Neuronal stem cell (in vitro differentiated cells): ENCODE results near the gene PRKN.

Experiments used
- DNase-seq: peaks from one replicate; pipeline ENCODE4 v3.0.0-alpha.2; 2013; ENCODE audit warnings: low spot score
- H2AFZ ChIP-seq: one replicate; pipeline ENCODE4 v1.6.1; 2013; ENCODE audit warnings: mild to moderate bottlenecking, low read length, inconsistent platforms
- H2AK5ac ChIP-seq: 2 replicates; pipeline ENCODE4 v1.6.1; 2013; ENCODE audit warnings: low read depth, mild to moderate bottlenecking, inconsistent platforms, low read length, moderate library complexity, mixed read lengths
- H2BK120ac ChIP-seq: 2 replicates; pipeline ENCODE4 v1.6.1; 2013; ENCODE audit warnings: low read depth, mild to moderate bottlenecking, inconsistent platforms, low read length, moderate library complexity, mixed read lengths
- H2BK12ac ChIP-seq: one replicate; pipeline ENCODE4 v1.6.1; 2013; ENCODE audit warnings: low read length, inconsistent platforms
- H2BK15ac ChIP-seq: 2 replicates; pipeline ENCODE4 v1.6.1; 2013; ENCODE audit warnings: mild to moderate bottlenecking, low read length, inconsistent platforms, mixed read lengths
- H2BK5ac ChIP-seq: one replicate; pipeline ENCODE4 v1.6.1; 2013; ENCODE audit warnings: inconsistent platforms, mild to moderate bottlenecking, low read length, moderate library complexity
- H3K14ac ChIP-seq: one replicate; pipeline ENCODE4 v1.6.1; 2013; ENCODE audit warnings: low read length, inconsistent platforms
- H3K18ac ChIP-seq: 2 replicates; pipeline ENCODE4 v1.6.1; 2013; ENCODE audit warnings: low read length, inconsistent platforms
- H3K23ac ChIP-seq: 2 replicates; pipeline ENCODE4 v1.6.1; 2013; ENCODE audit warnings: low read depth, mild to moderate bottlenecking, mixed read lengths, low read length, inconsistent platforms; ENCODE audit not compliant: poor library complexity
- H3K27ac ChIP-seq: replicated peaks from 3 replicates; pipeline ENCODE4 v1.5.1; 2013; ENCODE audit warnings: low read length, inconsistent platforms
- H3K27me3 ChIP-seq, 3 experiments: 2 replicates each; pipeline ENCODE4 v1.6.1; 2013; ENCODE audit warnings: low read length in 3 of 3, mild to moderate bottlenecking in 2 of 3, inconsistent platforms in 1 of 3, low read depth in 1 of 3, mixed read lengths in 1 of 3, moderate library complexity in 1 of 3; ENCODE audit not compliant: control insufficient read depth in 3 of 3, insufficient read depth in 3 of 3
- H3K36me3 ChIP-seq, 2 donors: replicated peaks in 1 of 2; 2 replicates each; pipeline ENCODE4 v1.6.1; 2013; ENCODE audit warnings: low read length in 2 of 2; ENCODE audit not compliant: control insufficient read depth in 2 of 2, insufficient read depth in 2 of 2
- H3K4ac ChIP-seq: 2 replicates; pipeline ENCODE4 v1.6.1; 2013; ENCODE audit warnings: inconsistent platforms, mild to moderate bottlenecking, low read length, moderate library complexity
- H3K4me1 ChIP-seq, 2 donors: 1 replicate in 1 of 2; 2 replicates in 1 of 2; pipeline ENCODE4 v1.6.1; 2013; ENCODE audit warnings: low read length in 2 of 2, low read depth in 1 of 2; ENCODE audit not compliant: control insufficient read depth in 2 of 2, insufficient read depth in 1 of 2
- H3K4me2 ChIP-seq: one replicate; pipeline ENCODE4 v1.6.1; 2013; ENCODE audit warnings: mild to moderate bottlenecking, low read length, inconsistent platforms; ENCODE audit not compliant: insufficient read depth, poor library complexity, severe bottlenecking
- H3K4me3 ChIP-seq, 2 donors: 2 replicates each; pipeline ENCODE4 v1.5.1; 2013; ENCODE audit warnings: low read length in 2 of 2, mild to moderate bottlenecking in 2 of 2, inconsistent platforms in 1 of 2, moderate library complexity in 1 of 2
- H3K79me1 ChIP-seq: one replicate; pipeline ENCODE4 v1.6.1; 2013; ENCODE audit warnings: low read depth, mild to moderate bottlenecking, inconsistent platforms, low read length, moderate library complexity
- H3K9ac ChIP-seq: one replicate; pipeline ENCODE4 v1.6.1; 2013; ENCODE audit warnings: mild to moderate bottlenecking, low read depth, low read length, inconsistent platforms; ENCODE audit not compliant: poor library complexity
- H3K9me3 ChIP-seq, 2 donors: replicated peaks in 1 of 2; 2 replicates each; pipeline versions ENCODE3 to v1.6.1; 2013; ENCODE audit warnings: low read length in 2 of 2, mild to moderate bottlenecking in 2 of 2, inconsistent platforms in 1 of 2, low read depth in 1 of 2, mixed read lengths in 1 of 2, moderate library complexity in 1 of 2; ENCODE audit not compliant: control insufficient read depth in 2 of 2, insufficient read depth in 1 of 2
- H4K8ac ChIP-seq: one replicate; pipeline ENCODE4 v1.6.1; 2013; ENCODE audit warnings: low read depth, mild to moderate bottlenecking, inconsistent platforms, low read length, moderate library complexity
- H4K91ac ChIP-seq: one replicate; pipeline ENCODE4 v1.6.1; 2013; ENCODE audit warnings: low read length, low read depth, mild to moderate bottlenecking, inconsistent platforms; ENCODE audit not compliant: poor library complexity
- WGBS, 2 donors: extraction: QIAGEN DNeasy Blood & Tissue Kit; methylation state at CpG; one replicate each; pipeline ENCODE4 v1.1.7; 2013; ENCODE audit warnings: missing lambda C conversion rate in 2 of 2, mixed read lengths in 1 of 2; ENCODE audit not compliant: insufficient read length in 2 of 2, insufficient replicate concordance in 1 of 2; ENCODE audit errors: extremely low coverage in 2 of 2; 5-methylcytosine and 5-hydroxymethylcytosine counted together

Gene PRKN

GRCh38 chr6:161422710-161423680 is 1304.6 kb downstream of the PRKN start:
- Histone ChIP-seq H3K14ac (no peak overlapping the region), H4K8ac (no peak overlapping the region), H3K4ac (no peak overlapping the region), H3K4me2 (no peak overlapping the region), H2BK12ac (no peak overlapping the region), H2BK15ac (no peak overlapping the region), H3K9ac (no peak overlapping the region), H4K91ac (no peak overlapping the region), H3K79me1 (no peaks in the 10 kb centered on the region), H3K4me1 (peaks cover 4 to 6% of the 10 kb centered on the region in 2 donors), H2AFZ (no peak overlapping the region), H3K4me3 (no peak overlapping the region), H3K27ac (no peak overlapping the region), H3K36me3 (no peaks in the 10 kb centered on the region), H3K9me3 (peaks cover 0 to 3% of the 10 kb centered on the region in 2 donors), H3K27me3 (no peaks in the 10 kb centered on the region), H2BK5ac (no peak overlapping the region), H3K18ac (no peak overlapping the region), H2AK5ac (no peak overlapping the region), H2BK120ac (no peak overlapping the region), H3K23ac (no peak overlapping the region)
- WGBS, 2 donors: no CpG with 5 or more reads among the region's 16 CpGs
- no peak for DNase-seq

GRCh38 chr6:161418463-161418945 is 1309.1 kb downstream of the PRKN start:
- Histone ChIP-seq H3K4me2 (no peak overlapping the region), H3K18ac (no peak overlapping the region), H2BK15ac (no peak overlapping the region), H3K14ac (no peak overlapping the region), H3K4me1 (peaks cover 7 to 23% of the 10 kb centered on the region in 2 donors), H2BK120ac (no peak overlapping the region), H2AK5ac (no peak overlapping the region), H2BK12ac (no peak overlapping the region), H4K8ac (no peak overlapping the region), H3K4ac (no peak overlapping the region), H3K9me3 (no peaks in the 10 kb centered on the region), H3K23ac (no peak overlapping the region), H2BK5ac (no peak overlapping the region), H3K4me3 (no peak overlapping the region), H3K9ac (no peak overlapping the region), H2AFZ (peak overlapping the region; percentile 9), H3K79me1 (no peaks in the 10 kb centered on the region), H3K27me3 (no peaks in the 10 kb centered on the region), H3K27ac (no peak overlapping the region), H4K91ac (no peak overlapping the region), H3K36me3 (no peaks in the 10 kb centered on the region)
- WGBS, 2 donors: no CpG with 5 or more reads among the region's 7 CpGs
- peak; percentile 79 for DNase-seq

- Histone ChIP-seq H3K9me3 (no peaks in the 10 kb centered on the region), H2BK120ac (no peak overlapping the region), H2BK12ac (no peak overlapping the region), H3K27me3 (no peaks in the 10 kb centered on the region), H3K36me3 (no peaks in the 10 kb centered on the region), H3K14ac (no peak overlapping the region), H3K79me1 (no peaks in the 10 kb centered on the region), H2AK5ac (no peak overlapping the region), H3K9ac (no peak overlapping the region), H3K4me1 (peaks cover 7 to 23% of the 10 kb centered on the region in 2 donors), H3K27ac (peak overlapping the region; percentile 61), H4K91ac (no peak overlapping the region), H2AFZ (no peak overlapping the region), H3K4me2 (no peak overlapping the region), H4K8ac (no peak overlapping the region), H2BK15ac (no peak overlapping the region), H2BK5ac (no peak overlapping the region), H3K4ac (no peak overlapping the region), H3K18ac (peak overlapping the region; percentile 86), H3K23ac (no peak overlapping the region), H3K4me3 (no peak overlapping the region)
- WGBS, 2 donors: no CpG with 5 or more reads among the region's 8 CpGs
- no peak for DNase-seq
These were observed 1309.7 kb downstream of the PRKN start for GRCh38 chr6:161417717-161418462.
